Mucosa of stomach (tissue), 1 donor: ENCODE results near the gene TCAP.

Experiments used
- H3K27me3 ChIP-seq: one replicate; pipeline ENCODE4 v1.7.0; 2013; ENCODE audit warnings: mild to moderate bottlenecking, low read length; ENCODE audit not compliant: control insufficient read depth, insufficient read depth
- H3K36me3 ChIP-seq: one replicate; pipeline ENCODE4 v1.7.0; 2013; ENCODE audit warnings: low read length; ENCODE audit not compliant: control insufficient read depth, insufficient read depth
- H3K4me1 ChIP-seq: one replicate; pipeline ENCODE4 v1.7.0; 2013; ENCODE audit warnings: mild to moderate bottlenecking, low read length; ENCODE audit not compliant: control insufficient read depth, insufficient read depth
- H3K4me3 ChIP-seq: one replicate; pipeline ENCODE4 v1.7.0; 2013; ENCODE audit warnings: low read length
- H3K9ac ChIP-seq: one replicate; pipeline ENCODE4 v1.7.0; 2013; ENCODE audit warnings: mild to moderate bottlenecking, low read length, moderate library complexity
- H3K9me3 ChIP-seq: one replicate; pipeline ENCODE4 v1.7.0; 2013; ENCODE audit warnings: mild to moderate bottlenecking, low read length, moderate library complexity; ENCODE audit not compliant: control insufficient read depth
- donor health status: Pancreatic carcinoma.

TCAP gene, protein sequence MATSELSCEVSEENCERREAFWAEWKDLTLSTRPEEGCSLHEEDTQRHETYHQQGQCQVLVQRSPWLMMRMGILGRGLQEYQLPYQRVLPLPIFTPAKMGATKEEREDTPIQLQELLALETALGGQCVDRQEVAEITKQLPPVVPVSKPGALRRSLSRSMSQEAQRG

DNA sequence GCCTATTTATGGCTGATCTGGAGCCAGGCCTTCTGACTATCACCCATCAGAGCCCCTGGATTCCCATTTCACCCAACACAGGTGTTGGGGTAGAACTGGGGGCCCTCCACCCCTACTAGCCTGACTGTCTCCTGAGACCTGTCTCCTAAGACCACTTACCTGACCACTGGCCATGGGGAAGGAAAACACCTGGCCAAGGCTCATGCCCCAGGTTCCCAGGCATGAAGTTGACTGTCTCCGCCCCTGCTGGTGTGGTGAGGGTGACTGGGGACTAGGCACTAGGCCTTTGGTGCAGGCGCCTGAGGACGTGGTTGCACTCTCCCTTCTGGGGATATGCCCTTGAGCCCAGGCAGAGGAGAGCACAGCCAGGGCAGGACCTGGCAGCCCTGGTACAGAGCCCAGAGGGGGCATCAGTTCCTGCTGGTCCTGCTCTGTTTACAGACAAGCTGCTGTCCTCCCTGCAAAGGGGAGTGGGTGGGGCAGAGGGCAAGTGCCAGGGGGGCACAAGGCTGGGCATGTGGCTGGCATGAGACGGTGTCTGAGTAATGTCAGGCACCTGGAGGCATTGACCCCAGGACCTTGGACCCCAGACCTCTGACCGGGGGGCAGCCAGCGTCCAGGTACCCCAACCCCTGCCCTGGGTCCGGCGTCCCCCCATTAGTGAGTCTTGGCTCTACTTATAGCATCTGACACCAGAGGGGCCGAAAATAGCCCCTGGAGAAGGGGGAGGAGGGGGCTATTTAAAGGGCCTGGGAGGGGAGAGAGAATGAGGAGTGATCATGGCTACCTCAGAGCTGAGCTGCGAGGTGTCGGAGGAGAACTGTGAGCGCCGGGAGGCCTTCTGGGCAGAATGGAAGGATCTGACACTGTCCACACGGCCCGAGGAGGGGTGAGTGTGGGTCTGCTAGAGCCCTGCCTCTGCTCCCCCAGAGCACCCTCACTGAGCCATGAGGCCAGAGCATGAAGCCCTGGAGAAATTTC is at the start of gene TCAP:
TSS of gene TCAP (plus strand) at position 769 of the 981 bp plus-strand sequence. CDS start at position 780, 11 bp downstream.
- peaks cover 46% of the 10 kb centered on the region for H3K27me3 ChIP-seq

DNA sequence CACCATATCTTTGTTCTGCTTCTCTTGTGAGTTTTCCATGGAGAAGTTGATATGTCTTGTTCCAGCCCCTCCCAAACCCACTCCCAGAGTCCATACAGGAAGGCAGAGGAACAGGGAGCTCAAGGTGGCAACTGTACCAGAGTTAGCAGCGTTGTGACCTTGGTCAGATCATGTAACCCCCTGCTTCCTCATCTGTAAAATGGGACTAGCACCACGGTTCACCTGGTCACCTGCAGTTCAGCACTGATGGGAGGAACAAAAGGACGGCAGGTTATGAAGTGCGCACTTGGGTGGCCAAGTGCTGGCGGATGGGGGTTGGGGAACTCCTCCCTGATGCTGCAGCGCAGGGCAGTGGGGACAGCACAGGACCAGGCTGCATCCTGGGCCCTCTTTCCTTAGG is 49.7 kb upstream of the TCAP start:
- peaks cover 9% of the 10 kb centered on the region for H3K4me1 ChIP-seq
- H3K27me3 ChIP-seq = peaks cover 23% of the 10 kb centered on the region
- H3K4me3 ChIP-seq = no peak overlapping the region
- no peak overlapping the region for H3K9ac ChIP-seq
- no peaks in the 10 kb centered on the region for H3K36me3 ChIP-seq
- no peaks in the 10 kb centered on the region for H3K9me3 ChIP-seq

More for the DNA sequence above, at the start of gene TCAP:
- Histone ChIP-seq H3K4me3 (no peak within 1 kb of the TSS), H3K36me3 (peaks cover 6% of the 10 kb centered on the region), H3K9me3 (no peaks in the 10 kb centered on the region), H3K4me1 (peaks cover 58% of the 10 kb centered on the region), H3K9ac (peak within 1 kb of the TSS; percentile 9)

DNA sequence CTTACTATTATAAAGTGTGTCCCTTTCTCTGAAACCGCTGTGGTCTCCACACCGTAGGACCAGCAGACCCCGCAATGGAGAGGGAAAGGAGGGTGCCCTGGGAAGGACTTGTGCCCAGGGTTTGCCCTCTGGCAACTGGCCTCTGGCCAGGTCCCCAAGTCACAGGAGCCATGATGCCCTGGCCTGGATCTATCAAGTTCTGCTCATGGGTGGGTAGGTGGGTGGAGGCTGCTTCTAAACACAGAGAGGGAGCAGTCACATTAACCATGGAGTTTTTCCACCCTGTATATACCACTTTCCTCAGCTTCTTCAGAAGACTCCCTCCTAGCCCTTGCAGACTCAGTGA is 48.1 kb upstream of the TCAP start:
- Histone ChIP-seq H3K36me3 (no peaks in the 10 kb centered on the region), H3K4me1 (peaks cover 12% of the 10 kb centered on the region), H3K9ac (no peak overlapping the region), H3K27me3 (peaks cover 21% of the 10 kb centered on the region), H3K9me3 (no peaks in the 10 kb centered on the region), H3K4me3 (no peak overlapping the region)

DNA sequence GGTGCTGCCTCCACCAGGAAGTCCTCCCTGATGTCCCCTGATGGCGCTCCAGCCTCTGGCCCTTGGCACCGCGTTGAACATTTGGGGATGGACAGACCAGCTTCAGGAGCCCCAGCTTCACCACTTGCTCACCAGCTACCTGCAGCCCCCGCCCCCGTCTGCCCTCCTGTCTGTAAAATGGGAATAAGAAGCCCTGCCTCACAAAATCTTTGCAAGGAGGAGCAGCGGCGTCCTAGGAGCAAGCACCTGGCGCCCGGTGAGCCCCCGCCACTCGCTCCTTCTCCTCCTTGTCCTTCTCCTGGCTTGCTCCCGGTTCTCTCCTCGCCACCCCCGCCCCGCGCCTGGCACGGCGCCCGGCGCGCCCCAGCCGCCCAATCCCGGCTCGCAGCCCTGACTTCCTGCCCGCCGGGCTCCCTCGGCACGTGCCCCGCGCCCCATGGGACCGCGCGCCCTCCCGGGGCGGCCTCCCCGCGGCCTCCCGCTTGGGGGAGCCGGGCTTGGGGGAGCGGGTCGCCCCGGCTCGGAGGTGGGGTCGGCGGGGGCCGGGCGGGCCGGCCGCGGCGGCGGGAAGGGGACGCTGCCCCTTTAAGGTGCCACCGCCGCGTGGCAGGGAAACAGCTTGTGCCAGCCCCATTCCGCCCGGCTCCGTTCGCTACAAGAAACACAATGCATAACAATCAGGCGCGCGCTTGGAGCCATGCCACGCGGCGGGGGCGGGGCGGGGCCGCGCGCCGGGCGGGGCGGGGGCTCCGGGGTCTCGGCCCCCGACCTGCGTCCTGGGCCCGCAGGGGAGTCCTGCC is 47.5 kb upstream of the TCAP start:
- Histone ChIP-seq H3K4me1 (peaks cover 14% of the 10 kb centered on the region), H3K9ac (peak overlapping the region; percentile 68), H3K36me3 (no peaks in the 10 kb centered on the region), H3K27me3 (peaks cover 18% of the 10 kb centered on the region), H3K4me3 (no peak overlapping the region), H3K9me3 (no peaks in the 10 kb centered on the region)

DNA sequence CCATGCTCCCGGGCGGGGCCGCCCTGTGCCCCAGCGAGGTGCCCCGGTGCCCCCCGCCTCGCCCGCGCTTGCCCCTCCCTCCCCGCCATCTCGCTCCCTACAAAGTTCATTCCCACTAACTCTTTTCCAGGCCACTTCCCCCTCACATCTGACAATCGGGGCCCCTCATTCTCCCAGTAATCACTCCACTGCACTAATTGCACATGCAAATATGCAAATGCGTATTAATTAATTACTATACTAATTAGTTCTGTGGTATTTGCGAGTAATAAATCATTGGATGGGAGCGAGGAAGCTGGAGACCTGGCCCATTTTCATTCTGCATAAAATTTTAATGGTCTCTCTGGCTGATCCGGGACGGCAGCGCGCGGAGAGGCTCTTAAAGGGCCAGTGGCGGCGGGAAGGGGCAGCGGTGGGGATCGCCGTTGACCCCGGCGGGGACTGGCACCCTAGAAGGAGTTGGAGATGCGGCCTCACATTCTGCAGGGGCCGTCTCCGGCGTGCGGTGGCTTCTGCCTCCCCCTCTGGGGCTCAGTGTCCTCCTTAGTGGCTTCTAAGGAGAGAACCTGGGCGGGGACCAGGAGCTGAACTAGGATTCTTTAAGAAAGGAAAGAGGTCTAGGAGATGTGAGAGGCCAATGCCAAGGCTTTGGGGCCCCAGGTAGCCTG is 46.8 kb upstream of the TCAP start:
- Histone ChIP-seq H3K4me1 (peaks cover 18% of the 10 kb centered on the region), H3K4me3 (peak overlapping the region; percentile 31), H3K9ac (peak overlapping the region; percentile 68), H3K9me3 (no peaks in the 10 kb centered on the region), H3K36me3 (no peaks in the 10 kb centered on the region), H3K27me3 (peaks cover 11% of the 10 kb centered on the region)

DNA sequence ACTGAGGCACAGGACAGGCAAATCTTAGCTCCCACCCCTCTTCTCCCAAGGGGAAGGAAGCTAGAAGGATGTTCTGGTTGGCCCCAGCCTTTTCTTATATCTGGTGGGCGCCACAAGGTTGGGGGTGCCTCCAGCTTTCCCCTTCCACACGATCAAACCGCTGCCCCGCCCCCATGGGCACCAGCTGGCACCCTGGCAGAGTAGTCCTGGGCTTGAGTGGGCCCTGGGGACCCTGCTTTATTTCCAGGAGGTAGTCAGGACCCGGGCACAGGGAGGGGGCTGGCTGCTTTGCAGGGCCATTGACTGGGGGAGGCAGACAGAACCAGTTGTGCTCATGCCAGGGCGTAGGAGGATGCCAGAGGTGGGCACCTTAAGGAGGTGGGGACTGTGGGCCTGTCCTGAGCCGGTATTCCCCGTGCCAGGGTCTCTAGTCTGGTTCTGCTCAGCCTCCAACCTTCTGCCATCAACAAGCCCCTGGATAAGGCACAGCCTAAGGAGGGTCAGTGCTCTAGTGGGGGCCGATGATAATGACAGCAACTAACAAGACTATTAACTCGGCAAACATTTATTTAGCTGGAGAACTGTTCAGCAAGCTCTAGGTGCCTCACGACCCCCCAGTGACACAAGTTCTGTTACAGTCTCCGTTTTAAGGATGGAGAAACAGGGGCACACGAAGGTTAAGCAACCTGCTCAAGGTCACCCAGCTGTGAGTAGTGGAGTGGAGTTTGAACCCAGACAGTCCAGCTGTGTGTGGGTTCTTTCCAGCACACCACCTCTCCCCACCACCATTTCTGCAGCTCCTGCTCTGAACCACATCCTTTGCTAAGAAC is 46.0 kb upstream of the TCAP start:
- Histone ChIP-seq H3K4me1 (peaks cover 24% of the 10 kb centered on the region), H3K4me3 (peak overlapping the region; percentile 31), H3K9me3 (no peaks in the 10 kb centered on the region), H3K36me3 (no peaks in the 10 kb centered on the region), H3K27me3 (peaks cover 7% of the 10 kb centered on the region), H3K9ac (peak overlapping the region; percentile 68)

DNA sequence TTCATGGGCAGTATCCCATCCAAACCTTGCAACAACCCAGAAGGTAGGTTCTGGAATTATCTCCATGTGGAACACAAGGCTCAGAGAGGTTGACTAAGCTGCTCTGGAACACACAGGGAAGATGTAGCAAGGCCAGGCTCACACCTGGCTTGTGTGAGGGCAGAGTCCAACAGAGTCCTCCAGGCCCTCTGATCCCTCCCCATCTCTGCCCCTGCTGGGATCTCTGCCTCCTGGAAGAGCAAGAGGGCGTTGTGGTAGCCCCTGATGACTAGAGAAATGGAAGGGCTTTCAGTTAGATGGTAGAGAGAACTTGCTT is 45.4 kb upstream of the TCAP start:
- Histone ChIP-seq H3K27me3 (peaks cover 7% of the 10 kb centered on the region), H3K4me3 (no peak overlapping the region), H3K4me1 (peaks cover 27% of the 10 kb centered on the region), H3K9me3 (no peaks in the 10 kb centered on the region), H3K9ac (no peak overlapping the region), H3K36me3 (no peaks in the 10 kb centered on the region)

DNA sequence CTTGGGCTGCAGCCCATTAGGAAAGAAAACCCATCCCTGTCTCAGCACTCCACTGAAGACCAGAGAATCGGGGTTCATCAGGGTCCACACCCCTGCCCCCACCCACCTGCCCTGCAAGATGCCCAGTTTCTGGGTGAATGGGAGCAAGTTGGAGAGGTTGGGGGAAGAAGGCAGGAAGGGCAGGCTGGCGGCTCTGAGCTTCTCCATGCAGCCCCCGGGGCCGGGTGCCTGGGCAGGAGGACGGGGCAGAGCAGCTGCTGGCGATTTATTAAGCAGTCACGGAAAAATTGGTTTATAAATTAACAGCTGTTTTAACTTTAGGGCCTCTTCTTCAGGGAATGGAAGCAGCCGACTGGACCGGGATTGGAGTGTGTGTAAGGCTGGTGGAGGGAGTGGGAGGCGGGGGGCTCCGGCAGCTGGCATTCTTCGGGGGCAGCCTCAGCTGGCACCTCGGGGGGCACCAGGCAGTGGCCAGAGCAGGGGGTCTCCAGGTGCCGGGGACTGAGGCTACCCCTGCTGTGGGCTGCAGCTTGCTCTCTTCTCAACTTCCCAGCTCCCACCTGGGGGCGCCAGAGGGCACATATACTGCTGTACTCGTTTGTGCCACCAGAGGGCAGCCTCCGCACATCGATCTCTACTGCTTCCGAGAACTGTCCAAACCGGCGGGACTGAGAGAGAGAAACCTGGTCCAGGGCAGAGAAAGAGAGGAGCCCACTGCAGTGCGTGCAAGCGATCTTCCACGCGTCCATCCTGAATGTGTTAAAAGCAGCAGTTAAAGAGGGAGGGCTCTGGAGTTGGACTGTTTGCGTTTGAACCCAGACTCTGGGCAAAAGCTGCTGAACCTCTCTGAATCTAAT is 43.4 kb upstream of the TCAP start:
- Histone ChIP-seq H3K9me3 (no peaks in the 10 kb centered on the region), H3K27me3 (peaks cover 16% of the 10 kb centered on the region), H3K4me3 (no peak overlapping the region), H3K9ac (no peak overlapping the region), H3K4me1 (peaks cover 47% of the 10 kb centered on the region), H3K36me3 (no peaks in the 10 kb centered on the region)

DNA sequence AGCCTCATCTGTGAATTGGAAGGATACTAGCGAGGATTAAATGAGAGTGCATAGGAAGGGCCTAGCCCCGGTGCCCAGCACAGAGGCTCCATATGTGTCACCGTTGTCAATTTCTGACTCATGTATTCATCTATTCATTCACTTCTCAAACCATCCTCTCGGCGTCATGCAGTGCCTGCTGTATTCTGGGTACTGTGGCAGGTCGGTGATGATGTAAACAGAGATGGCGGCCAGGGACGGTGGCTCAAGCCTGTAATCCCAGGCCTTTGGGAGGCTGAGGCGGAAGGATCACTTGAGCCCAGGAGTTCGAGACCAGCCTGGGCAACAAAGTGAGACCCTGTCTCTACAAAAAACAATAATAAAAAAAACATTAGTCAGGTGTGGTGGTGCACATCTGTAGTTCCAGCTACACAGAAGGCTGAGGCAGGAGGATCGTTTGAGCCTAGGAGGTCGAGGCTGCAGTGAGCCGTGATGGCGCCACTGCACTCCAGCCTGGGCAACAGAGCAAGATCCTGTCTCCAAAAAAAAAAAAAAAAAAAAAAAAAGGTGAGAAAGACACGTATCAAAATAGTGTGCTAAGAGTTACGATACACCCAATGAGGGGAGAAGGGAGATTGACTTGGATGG is 42.7 kb upstream of the TCAP start:
- H3K9me3 ChIP-seq = no peaks in the 10 kb centered on the region
- no peak overlapping the region for H3K9ac ChIP-seq
- H3K4me1 ChIP-seq = peaks cover 51% of the 10 kb centered on the region
- H3K27me3 ChIP-seq = peaks cover 23% of the 10 kb centered on the region
- no peaks in the 10 kb centered on the region for H3K36me3 ChIP-seq
- H3K4me3 ChIP-seq = no peak overlapping the region

DNA sequence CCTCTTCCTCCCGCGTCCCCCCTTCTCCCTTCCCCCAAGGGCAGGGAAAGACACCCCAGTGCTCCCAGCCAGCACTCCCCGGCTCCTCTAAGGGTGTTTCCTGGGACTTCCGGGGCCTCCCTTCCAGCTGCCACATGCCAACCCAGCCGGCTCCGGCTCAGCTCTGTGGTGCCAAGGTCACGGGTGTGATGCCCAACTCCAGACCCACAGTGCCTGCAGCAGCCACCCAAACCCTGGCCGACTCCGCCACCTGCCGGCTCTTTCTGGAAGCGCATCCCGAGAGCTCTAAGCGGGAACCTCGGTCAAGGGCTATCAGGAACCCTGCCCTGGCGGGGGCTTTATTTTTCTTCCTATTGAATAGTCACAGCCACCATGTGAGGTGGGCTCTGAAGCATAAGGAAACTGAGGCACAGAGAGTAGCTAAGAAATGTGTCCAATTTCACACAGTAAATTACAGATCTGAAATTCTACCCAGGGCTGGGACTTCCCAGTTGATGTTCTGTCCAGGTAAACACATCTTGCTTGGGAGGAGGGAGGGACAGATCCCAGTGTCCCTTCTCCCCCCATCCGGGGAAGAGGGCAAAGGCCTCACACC is 41.7 kb upstream of the TCAP start:
- Histone ChIP-seq H3K4me1 (peaks cover 59% of the 10 kb centered on the region), H3K9me3 (no peaks in the 10 kb centered on the region), H3K36me3 (no peaks in the 10 kb centered on the region), H3K4me3 (no peak overlapping the region), H3K27me3 (peaks cover 28% of the 10 kb centered on the region), H3K9ac (peak overlapping the region; percentile 50)
